IMR-90 (cell line): ENCODE results near the gene CLK4.

Experiments
- CEBPB ChIP-seq: IDR thresholded peaks from 2 replicates; pipeline ENCODE4 v1.6.1; 2012; ENCODE audit warnings: low read depth, low read length, improper control_type of control experiment
- POLR2A ChIP-seq: IDR thresholded peaks from 2 replicates; pipeline ENCODE4 v1.6.1; 2012; ENCODE audit warnings: mild to moderate bottlenecking, low read depth, low read length
- RFX5 ChIP-seq: IDR thresholded peaks from 2 replicates; pipeline ENCODE4 v1.8.0; 2012; ENCODE audit warnings: low read depth, mild to moderate bottlenecking, low read length, moderate library complexity
- TF ChIP-seq, protein P1 (sequence below): conservative IDR thresholded peaks from 2 replicates; pipeline ENCODE4 v1.5.1; 2012; ENCODE audit warnings: mild to moderate bottlenecking, low read depth, low read length, improper control_type of control experiment

DNA sequence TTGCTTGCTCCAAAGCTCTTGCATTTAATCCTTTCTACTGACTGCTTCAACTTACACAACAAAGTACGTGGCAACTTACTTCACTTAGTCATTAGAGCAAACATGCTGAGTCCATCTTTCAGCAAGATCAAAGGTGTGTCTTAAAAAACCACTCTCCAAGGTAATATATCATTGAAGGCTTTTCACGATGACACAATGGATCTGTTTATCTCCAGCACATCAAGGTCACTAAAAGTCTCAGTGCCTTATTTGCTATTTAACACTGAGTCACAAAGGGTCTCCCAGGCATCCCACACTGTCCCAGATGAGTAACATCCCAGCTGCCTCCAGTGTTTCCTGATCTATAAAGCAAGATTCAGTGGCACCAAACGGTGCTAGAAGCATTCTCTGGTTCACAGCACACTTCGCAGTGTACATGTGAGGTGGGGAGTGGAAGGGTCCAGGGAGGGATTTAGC is 3.7 kb upstream of the CLK4 start:
- TF ChIP-seq, protein P1, sequence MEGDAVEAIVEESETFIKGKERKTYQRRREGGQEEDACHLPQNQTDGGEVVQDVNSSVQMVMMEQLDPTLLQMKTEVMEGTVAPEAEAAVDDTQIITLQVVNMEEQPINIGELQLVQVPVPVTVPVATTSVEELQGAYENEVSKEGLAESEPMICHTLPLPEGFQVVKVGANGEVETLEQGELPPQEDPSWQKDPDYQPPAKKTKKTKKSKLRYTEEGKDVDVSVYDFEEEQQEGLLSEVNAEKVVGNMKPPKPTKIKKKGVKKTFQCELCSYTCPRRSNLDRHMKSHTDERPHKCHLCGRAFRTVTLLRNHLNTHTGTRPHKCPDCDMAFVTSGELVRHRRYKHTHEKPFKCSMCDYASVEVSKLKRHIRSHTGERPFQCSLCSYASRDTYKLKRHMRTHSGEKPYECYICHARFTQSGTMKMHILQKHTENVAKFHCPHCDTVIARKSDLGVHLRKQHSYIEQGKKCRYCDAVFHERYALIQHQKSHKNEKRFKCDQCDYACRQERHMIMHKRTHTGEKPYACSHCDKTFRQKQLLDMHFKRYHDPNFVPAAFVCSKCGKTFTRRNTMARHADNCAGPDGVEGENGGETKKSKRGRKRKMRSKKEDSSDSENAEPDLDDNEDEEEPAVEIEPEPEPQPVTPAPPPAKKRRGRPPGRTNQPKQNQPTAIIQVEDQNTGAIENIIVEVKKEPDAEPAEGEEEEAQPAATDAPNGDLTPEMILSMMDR = no peak
- TF ChIP-seq RFX5 (no peak), CEBPB (no peak), POLR2A (no peak)
